GM12891 (cell line): ENCODE results near the gene TGFBR2.
A peak's percentile ranks its signal among the peaks of the same experiment; 100 is the strongest.

ENCODE experiments used
- DNase-seq: peaks from one replicate; pipeline ENCODE4 v3.0.0; 2011; ENCODE audit warnings: low spot score; ENCODE audit not compliant: insufficient read length
- FAIRE-seq: peaks from 2 replicates; lab custom pipeline; 2011; peaks lifted over from hg19 to GRCh38; lab: Jason Lieb, UNC
- PAX5 ChIP-seq: IDR thresholded peaks from 2 replicates; pipeline ENCODE4 v1.6.1; 2011; ENCODE audit warnings: low read length, moderate library complexity, mild to moderate bottlenecking; ENCODE audit not compliant: insufficient read depth, severe bottlenecking
- POLR2A ChIP-seq: IDR thresholded peaks from 2 replicates; pipeline ENCODE4 v1.6.1; 2011; ENCODE audit warnings: low read depth, low read length, control low read depth
- POLR2AphosphoS5 ChIP-seq: IDR thresholded peaks from 2 replicates; pipeline ENCODE4 v1.6.1; 2011; ENCODE audit warnings: low read depth, low read length, control low read depth
- POU2F2 ChIP-seq: IDR thresholded peaks from 2 replicates; pipeline ENCODE4 v1.6.1; 2011; ENCODE audit warnings: low read depth, mild to moderate bottlenecking, control low read depth, low read length, moderate library complexity
- SPI1 ChIP-seq: IDR thresholded peaks from 2 replicates; pipeline ENCODE4 v1.6.1; 2011; ENCODE audit warnings: low read depth, low read length, control low read depth
- TAF1 ChIP-seq: IDR thresholded peaks from 2 replicates; pipeline ENCODE4 v1.6.1; 2011; ENCODE audit warnings: low read depth, low read length, control low read depth

The TGFBR2 gene

GRCh38 chr3:30655187-30655812 lies 48.9 kb downstream of the TGFBR2 start:
- FAIRE-seq = no peak
- DNase-seq = no peak

GRCh38 chr3:30656624-30657141 lies 50.3 kb downstream of the TGFBR2 start:
- TF ChIP-seq PAX5 (no peak), POU2F2 (no peak)
- FAIRE-seq (no peak), DNase-seq (no peak)

More at GRCh38 chr3:30655187-30655812, 48.9 kb downstream of the TGFBR2 start:
- TF ChIP-seq POLR2A = no peak
- no peak for TF ChIP-seq TAF1
- TF ChIP-seq PAX5 = no peak
- no peak for TF ChIP-seq POU2F2
- TF ChIP-seq POLR2AphosphoS5 = no peak
- no peak for TF ChIP-seq SPI1

GRCh38 chr3:30657914-30658313 lies 51.5 kb downstream of the TGFBR2 start:
- no peak for TF ChIP-seq SPI1
- no peak for TF ChIP-seq TAF1
- FAIRE-seq = no peak
- DNase-seq = no peak

GRCh38 chr3:30658328-30659052 lies 52.1 kb downstream of the TGFBR2 start:
- FAIRE-seq (peak; percentile 77), DNase-seq (no peak)
- TF ChIP-seq POLR2AphosphoS5 = no peak
- TF ChIP-seq PAX5 = no peak
- no peak for TF ChIP-seq SPI1
- TF ChIP-seq TAF1 = no peak
- no peak for TF ChIP-seq POU2F2

- DNase-seq = no peak
- FAIRE-seq = no peak
- TF ChIP-seq POLR2A (no peak), TAF1 (no peak), POLR2AphosphoS5 (no peak), PAX5 (no peak), POU2F2 (no peak), SPI1 (no peak)
These were observed 53.1 kb downstream of the TGFBR2 start for GRCh38 chr3:30659270-30660130.

GRCh38 chr3:30660136-30660535 lies 53.7 kb downstream of the TGFBR2 start:
- FAIRE-seq (no peak), DNase-seq (no peak)
- TF ChIP-seq POLR2AphosphoS5 (no peak), PAX5 (no peak), POLR2A (no peak), TAF1 (no peak), SPI1 (no peak), POU2F2 (no peak)

GRCh38 chr3:30660656-30661055 lies 54.3 kb downstream of the TGFBR2 start:
- DNase-seq (no peak), FAIRE-seq (no peak)
- TF ChIP-seq PAX5 (no peak), TAF1 (no peak), SPI1 (no peak), POU2F2 (no peak), POLR2A (no peak), POLR2AphosphoS5 (no peak)

- TF ChIP-seq POU2F2 (no peak), POLR2AphosphoS5 (no peak), TAF1 (no peak), POLR2A (no peak), PAX5 (no peak)
- no peak for DNase-seq
- FAIRE-seq = no peak
These were observed 54.9 kb downstream of the TGFBR2 start for GRCh38 chr3:30661098-30661873.

GRCh38 chr3:30662836-30663235 lies 56.4 kb downstream of the TGFBR2 start:
- DNase-seq (no peak), FAIRE-seq (no peak)
- no peak for TF ChIP-seq POLR2A
- no peak for TF ChIP-seq POU2F2
- TF ChIP-seq TAF1 = no peak
- TF ChIP-seq PAX5 = no peak
- TF ChIP-seq POLR2AphosphoS5 = no peak
